Measurements from ENCODE around the gene USP40.

The USP40 gene

GRCh38 chr2:233551491-233551890 lies 15.1 kb downstream of the USP40 start:
- DNase-seq, result no peak

- no peak for DNase-seq
These were observed 19.8 kb downstream of the USP40 start for GRCh38 chr2:233546774-233547173.

- no peak for DNase-seq
These were observed 20.5 kb downstream of the USP40 start for GRCh38 chr2:233546101-233546500.

- DNase-seq, result no peak
These were observed 22.4 kb downstream of the USP40 start for GRCh38 chr2:233544200-233544610.

- DNase-seq, result no peak
These were observed 24.1 kb downstream of the USP40 start for GRCh38 chr2:233542507-233542906.

- no peak for DNase-seq
These were observed 27.8 kb downstream of the USP40 start for GRCh38 chr2:233538741-233539140.

GRCh38 chr2:233535271-233535670 lies 31.3 kb downstream of the USP40 start:
- no peak for DNase-seq

- no peak for DNase-seq
These were observed 33.6 kb downstream of the USP40 start for GRCh38 chr2:233532971-233533370.

- no peak for DNase-seq
These were observed 34.6 kb downstream of the USP40 start for GRCh38 chr2:233531955-233532354.

GRCh38 chr2:233530381-233530780 lies 36.2 kb downstream of the USP40 start:
- no peak for DNase-seq

GRCh38 chr2:233528182-233528581 lies 38.4 kb downstream of the USP40 start:
- DNase-seq, result no peak

GRCh38 chr2:233525791-233526190 lies 40.8 kb downstream of the USP40 start:
- no peak for DNase-seq

GRCh38 chr2:233519787-233520611 lies 46.6 kb downstream of the USP40 start:
- no peak for DNase-seq

GRCh38 chr2:233513953-233514655 lies 52.5 kb downstream of the USP40 start:
- DNase-seq, result no peak

- no peak for DNase-seq
These were observed 62.5 kb downstream of the USP40 start for GRCh38 chr2:233503947-233504637.

GRCh38 chr2:233503481-233503880 lies 63.1 kb downstream of the USP40 start:
- DNase-seq, result no peak

- DNase-seq, result no peak
These were observed 65.1 kb downstream of the USP40 start for GRCh38 chr2:233501198-233502076.

GRCh38 chr2:233499928-233500327 lies 66.7 kb downstream of the USP40 start:
- DNase-seq, result no peak

GRCh38 chr2:233498126-233498525 lies 68.5 kb downstream of the USP40 start:
- DNase-seq, result no peak

- DNase-seq, result no peak
These were observed 68.9 kb downstream of the USP40 start for GRCh38 chr2:233497692-233498091.

- DNase-seq, result no peak
These were observed 70.8 kb downstream of the USP40 start for GRCh38 chr2:233495503-233496496.

All from NCI-H526 (cell line).